Astrocyte of the cerebellum (primary cell): ENCODE measurements around the gene SLC6A1.

ENCODE experiments used
- DNase-seq: peaks from one replicate; pipeline ENCODE4 v3.0.0-alpha.2; 2011; ENCODE audit warnings: low read depth
- H3K4me3 ChIP-seq: 2 replicates; pipeline ENCODE4 v1.5.1; 2011; ENCODE audit warnings: mild to moderate bottlenecking, low read depth, low read length, moderate library complexity
- in situ Hi-C: cut with HindIII; loops from 2 replicates; pipeline ENCODE4 v1.10.0; 2017; ENCODE audit warnings: low sequenced_read_pairs
- TF ChIP-seq, protein P1 (sequence below): IDR thresholded peaks from 2 replicates; pipeline ENCODE4 v1.5.1; 2012; ENCODE audit warnings: low read length, low read depth, moderate library complexity, mild to moderate bottlenecking; ENCODE audit errors: missing control alignments

Gene SLC6A1

GRCh38 chr3:11001658-11002021 is 9.1 kb downstream of the SLC6A1 start:
- H3K4me3 ChIP-seq, result no peak overlapping the region
- TF ChIP-seq, protein P1, sequence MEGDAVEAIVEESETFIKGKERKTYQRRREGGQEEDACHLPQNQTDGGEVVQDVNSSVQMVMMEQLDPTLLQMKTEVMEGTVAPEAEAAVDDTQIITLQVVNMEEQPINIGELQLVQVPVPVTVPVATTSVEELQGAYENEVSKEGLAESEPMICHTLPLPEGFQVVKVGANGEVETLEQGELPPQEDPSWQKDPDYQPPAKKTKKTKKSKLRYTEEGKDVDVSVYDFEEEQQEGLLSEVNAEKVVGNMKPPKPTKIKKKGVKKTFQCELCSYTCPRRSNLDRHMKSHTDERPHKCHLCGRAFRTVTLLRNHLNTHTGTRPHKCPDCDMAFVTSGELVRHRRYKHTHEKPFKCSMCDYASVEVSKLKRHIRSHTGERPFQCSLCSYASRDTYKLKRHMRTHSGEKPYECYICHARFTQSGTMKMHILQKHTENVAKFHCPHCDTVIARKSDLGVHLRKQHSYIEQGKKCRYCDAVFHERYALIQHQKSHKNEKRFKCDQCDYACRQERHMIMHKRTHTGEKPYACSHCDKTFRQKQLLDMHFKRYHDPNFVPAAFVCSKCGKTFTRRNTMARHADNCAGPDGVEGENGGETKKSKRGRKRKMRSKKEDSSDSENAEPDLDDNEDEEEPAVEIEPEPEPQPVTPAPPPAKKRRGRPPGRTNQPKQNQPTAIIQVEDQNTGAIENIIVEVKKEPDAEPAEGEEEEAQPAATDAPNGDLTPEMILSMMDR, result no peak
- in situ Hi-C loops, result no loop called here
- no peak for DNase-seq

DNA sequence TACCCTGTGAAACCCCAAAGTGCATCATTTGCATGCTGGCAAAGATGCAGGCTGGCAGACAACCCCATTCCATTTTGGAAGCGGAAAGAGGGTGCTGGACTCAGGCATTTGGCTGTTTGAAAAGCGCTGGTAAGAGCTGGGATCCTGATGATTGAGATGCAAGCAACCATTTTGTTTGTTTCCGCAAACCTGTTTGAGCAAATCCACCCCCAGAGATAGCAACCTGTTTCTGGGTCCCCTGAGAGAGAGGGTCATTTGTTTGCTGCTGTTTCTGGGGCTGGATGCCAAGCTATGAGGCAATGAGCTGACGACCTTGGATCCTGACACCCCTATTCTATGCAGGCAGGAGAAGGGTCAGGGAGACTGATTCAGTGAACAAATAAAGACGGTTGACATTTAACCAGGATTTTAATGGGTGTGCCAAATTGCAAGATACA is 9.8 kb downstream of the SLC6A1 start:
- in situ Hi-C loops, result no loop called here
- no peak for DNase-seq
- no peak overlapping the region for H3K4me3 ChIP-seq
- TF ChIP-seq, protein P1, result no peak

DNA sequence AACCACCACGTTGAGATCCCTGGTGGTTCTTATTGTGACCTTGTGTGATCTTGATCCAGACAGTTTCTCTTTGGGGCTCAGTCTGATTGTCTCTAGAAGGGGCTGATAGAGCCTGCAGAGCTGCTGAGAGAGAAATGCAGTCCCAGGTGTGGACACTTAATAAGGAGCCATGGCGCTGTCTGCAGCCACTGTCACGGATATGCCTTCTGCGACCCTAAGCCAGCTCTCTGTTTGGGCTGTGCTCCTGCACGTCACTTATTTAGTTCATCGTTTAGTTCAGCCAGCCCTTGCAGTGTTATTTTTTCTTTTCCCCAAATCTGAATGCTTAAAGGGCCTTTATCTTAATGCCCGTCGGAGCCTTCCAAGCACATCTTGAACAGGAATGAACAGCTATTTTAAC is 12.0 kb downstream of the SLC6A1 start:
- TF ChIP-seq, protein P1, result no peak
- in situ Hi-C loops, result no loop called here
- no peak overlapping the region for H3K4me3 ChIP-seq
- DNase-seq, result no peak

GRCh38 chr3:11005686-11006256 is 13.2 kb downstream of the SLC6A1 start:
- in situ Hi-C loops, result no loop called here
- no peak for DNase-seq
- H3K4me3 ChIP-seq, result no peak overlapping the region
- TF ChIP-seq, protein P1, result no peak

DNA sequence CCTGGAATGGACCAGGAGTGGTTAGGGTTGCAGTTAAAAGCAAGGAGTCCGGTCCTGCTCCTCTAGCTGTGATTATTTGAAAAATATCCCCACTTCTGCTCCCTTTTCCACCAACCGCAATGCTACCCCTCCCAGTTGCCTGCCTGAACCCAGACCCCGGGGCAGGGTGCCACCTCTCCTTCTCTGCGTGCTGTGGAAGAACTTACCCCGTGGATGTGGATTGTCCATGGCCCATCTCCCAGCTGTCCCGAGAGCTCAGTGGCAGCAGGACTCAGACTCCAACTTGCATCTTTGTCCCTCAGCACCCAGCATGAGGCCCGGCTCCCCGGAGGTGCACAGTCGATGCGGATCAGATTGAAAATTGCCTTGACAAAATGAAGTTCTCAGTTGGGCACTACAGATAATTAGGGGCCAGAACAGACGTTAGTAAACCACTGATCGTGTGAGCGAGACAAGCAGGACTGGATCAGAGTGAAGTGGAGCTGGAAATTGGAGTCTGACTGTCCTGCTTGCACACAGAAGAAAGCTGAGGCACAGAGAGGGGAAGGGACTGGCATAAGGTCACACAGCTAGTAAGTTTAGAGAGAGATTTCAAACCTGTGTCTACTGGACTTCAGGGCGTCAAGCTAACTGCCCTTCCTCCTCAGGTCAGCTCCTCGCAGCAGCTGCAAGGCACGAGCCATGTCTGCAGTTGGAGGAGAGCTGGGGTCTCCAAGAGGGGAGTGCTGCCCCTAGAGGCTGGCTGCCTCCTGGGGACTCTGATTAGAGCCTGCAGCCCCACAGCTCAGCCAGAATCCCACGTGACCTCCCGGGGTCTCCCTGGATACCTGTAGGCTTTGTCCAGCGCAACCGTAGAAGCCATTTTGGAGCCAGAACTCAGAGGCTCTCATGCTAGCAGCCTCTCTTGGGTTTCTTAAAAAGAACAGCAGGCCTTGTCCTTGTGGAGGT is 14.7 kb downstream of the SLC6A1 start:
- TF ChIP-seq, protein P1, result no peak
- H3K4me3 ChIP-seq, result no peak overlapping the region
- no peak for DNase-seq

DNA sequence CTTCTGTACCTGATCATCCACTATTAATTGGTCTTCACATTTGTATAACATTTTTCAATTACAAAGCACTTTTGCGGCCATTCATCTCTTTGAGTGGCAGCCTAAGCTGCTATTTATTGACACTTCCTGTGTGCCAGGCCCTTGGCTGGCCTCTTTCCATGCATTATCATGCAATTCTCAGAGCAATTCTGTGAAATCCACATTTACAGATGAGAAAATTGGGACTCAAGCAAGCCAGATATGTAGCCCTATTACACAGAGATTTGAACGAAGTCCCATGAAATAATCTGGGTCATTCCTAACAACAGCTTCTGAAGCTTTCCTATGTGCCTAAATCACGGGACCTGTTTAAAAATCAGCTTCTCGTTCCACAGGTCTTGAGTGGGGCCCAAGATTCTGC is 17.4 kb downstream of the SLC6A1 start:
- TF ChIP-seq, protein P1, result no peak

More for the DNA sequence above, 14.7 kb downstream of the SLC6A1 start:
- in situ Hi-C loops, result no loop called here

More for the DNA sequence above, 17.4 kb downstream of the SLC6A1 start:
- H3K4me3 ChIP-seq, result no peak overlapping the region
- in situ Hi-C loops, result no loop called here
- DNase-seq, result no peak
